Smooth muscle cell (in vitro differentiated cells): ENCODE results near the gene MNT. TPM values are rescaled to one million over a fixed set of nuclear protein-coding genes. Genes with fewer than 3 reads are reported as not detected.

Experiments
- DNase-seq: peaks from one replicate; lab custom pipeline; 2025; ENCODE audit not compliant: unreplicated experiment; lab: John Stamatoyannopoulos, UW
- H2AFZ ChIP-seq: fragments of 200-600 bp; sonication (generic); 2 replicates; pipeline ENCODE4 v1.6.0; 2016; ENCODE audit warnings: antibody characterized with exemption, low read depth, mild to moderate bottlenecking
- H3F3A ChIP-seq: fragments of 200-600 bp; sonication (generic); 2 replicates; pipeline ENCODE4 v1.6.0; 2017; ENCODE audit warnings: antibody characterized with exemption, low read depth
- H3K27ac ChIP-seq: fragments of 200-600 bp; sonication (generic); 2 replicates; pipeline ENCODE4 v1.5.1; 2016; ENCODE audit warnings: low read depth, mild to moderate bottlenecking
- H3K27me3 ChIP-seq: fragments of 200-600 bp; sonication (generic); 2 replicates; pipeline ENCODE4 v1.6.1; 2016; ENCODE audit warnings: low read depth, mild to moderate bottlenecking
- H3K36me3 ChIP-seq: fragments of 200-600 bp; sonication (generic); 2 replicates; pipeline ENCODE4 v1.5.1; 2016; ENCODE audit warnings: low read depth
- H3K4me1 ChIP-seq: fragments of 200-600 bp; sonication (generic); 2 replicates; pipeline ENCODE4 v1.5.1; 2016; ENCODE audit warnings: low read depth
- H3K4me2 ChIP-seq: fragments of 200-600 bp; sonication (generic); 2 replicates; pipeline ENCODE4 v1.6.0; 2016; ENCODE audit warnings: mild to moderate bottlenecking
- H3K4me3 ChIP-seq: fragments of 200-600 bp; sonication (generic); 2 replicates; pipeline ENCODE4 v1.5.1; 2016; ENCODE audit warnings: mild to moderate bottlenecking
- H3K79me2 ChIP-seq: fragments of 200-600 bp; sonication (generic); 2 replicates; pipeline ENCODE4 v1.6.0; 2016; ENCODE audit warnings: low read depth, mild to moderate bottlenecking
- H3K9ac ChIP-seq: fragments of 200-600 bp; sonication (generic); 2 replicates; pipeline ENCODE4 v1.6.0; 2016; ENCODE audit warnings: low read depth
- H3K9me3 ChIP-seq: fragments of 200-600 bp; sonication (generic); replicated peaks from 2 replicates; pipeline ENCODE4 v1.5.1; 2016; ENCODE audit warnings: low read depth
- H4K20me1 ChIP-seq: fragments of 200-600 bp; sonication (generic); 2 replicates; pipeline ENCODE4 v1.6.0; 2016; ENCODE audit warnings: low read depth
- WGBS: methylation state at CpG from one replicate; pipeline ENCODE4 v1.1.7; 2016; ENCODE audit warnings: low lambda C conversion rate; 5-methylcytosine and 5-hydroxymethylcytosine counted together
- polyA plus RNA-seq: library from polyadenylated mRNA; unstranded; fragments of >200 nt; fragmentation: Nextera tagmentation; extraction: Ambion mirVana; gene quantifications from 2 replicates; pipeline ENCODE4 v1.2.1, GENCODE V29; 2016
- total RNA-seq: library from RNA; depleted of rRNA; stranded (reverse); fragments of >200 nt; gene quantifications from 2 replicates; pipeline ENCODE4 v1.2.3, GENCODE V29; 2014
- TF ChIP-seq, protein P1 (sequence below): fragments of 200-600 bp; sonication (generic); IDR thresholded peaks from 2 replicates; pipeline ENCODE4 v1.5.1; 2017; ENCODE audit warnings: borderline replicate concordance, mild to moderate bottlenecking, antibody characterized with exemption; ENCODE audit not compliant: insufficient read depth, poor library complexity, severe bottlenecking

Gene MNT
- total and polyA plus RNA-seq, 2 experiments from 2014 or later, result 5.7 to 12.8 TPM

DNA sequence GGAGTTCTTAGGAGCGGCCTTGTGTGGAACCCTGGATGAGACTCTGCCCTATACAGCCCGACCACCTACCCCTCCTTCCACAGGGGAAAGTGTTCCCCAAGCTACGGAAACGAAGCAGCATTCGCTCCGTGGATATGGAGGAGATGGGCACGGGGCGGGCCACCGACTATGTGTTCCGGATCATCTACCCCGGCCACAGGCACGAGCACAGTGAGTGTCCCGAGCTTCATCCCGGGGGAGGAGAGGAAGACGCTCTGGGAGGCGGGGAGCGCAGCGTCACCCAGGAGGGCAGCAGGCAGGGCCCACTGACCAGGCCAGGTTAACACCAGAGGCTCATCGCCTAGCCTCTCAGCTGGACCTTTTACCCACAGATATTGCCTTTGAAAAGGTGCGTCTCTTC is 35.7 kb downstream of the MNT start:
- H3K36me3 ChIP-seq, result no peaks in the 10 kb centered on the region
- no peaks in the 10 kb centered on the region for H3K9me3 ChIP-seq
- no peak for DNase-seq
- H3K4me1 ChIP-seq, result no peaks in the 10 kb centered on the region
- no peak overlapping the region for H3K27ac ChIP-seq
- H3K79me2 ChIP-seq, result no peaks in the 10 kb centered on the region
- no peak overlapping the region for H3K4me2 ChIP-seq
- H3F3A ChIP-seq, result no peaks in the 10 kb centered on the region
- H3K27me3 ChIP-seq, result no peaks in the 10 kb centered on the region
- no peaks in the 10 kb centered on the region for H4K20me1 ChIP-seq
- TF ChIP-seq, protein P1, sequence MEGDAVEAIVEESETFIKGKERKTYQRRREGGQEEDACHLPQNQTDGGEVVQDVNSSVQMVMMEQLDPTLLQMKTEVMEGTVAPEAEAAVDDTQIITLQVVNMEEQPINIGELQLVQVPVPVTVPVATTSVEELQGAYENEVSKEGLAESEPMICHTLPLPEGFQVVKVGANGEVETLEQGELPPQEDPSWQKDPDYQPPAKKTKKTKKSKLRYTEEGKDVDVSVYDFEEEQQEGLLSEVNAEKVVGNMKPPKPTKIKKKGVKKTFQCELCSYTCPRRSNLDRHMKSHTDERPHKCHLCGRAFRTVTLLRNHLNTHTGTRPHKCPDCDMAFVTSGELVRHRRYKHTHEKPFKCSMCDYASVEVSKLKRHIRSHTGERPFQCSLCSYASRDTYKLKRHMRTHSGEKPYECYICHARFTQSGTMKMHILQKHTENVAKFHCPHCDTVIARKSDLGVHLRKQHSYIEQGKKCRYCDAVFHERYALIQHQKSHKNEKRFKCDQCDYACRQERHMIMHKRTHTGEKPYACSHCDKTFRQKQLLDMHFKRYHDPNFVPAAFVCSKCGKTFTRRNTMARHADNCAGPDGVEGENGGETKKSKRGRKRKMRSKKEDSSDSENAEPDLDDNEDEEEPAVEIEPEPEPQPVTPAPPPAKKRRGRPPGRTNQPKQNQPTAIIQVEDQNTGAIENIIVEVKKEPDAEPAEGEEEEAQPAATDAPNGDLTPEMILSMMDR, result no peak
- no peak overlapping the region for H3K9ac ChIP-seq
- no peak overlapping the region for H3K4me3 ChIP-seq
- WGBS, result 95% methylated on average over 20 of the region's 20 CpGs
- H2AFZ ChIP-seq, result no peak overlapping the region

DNA sequence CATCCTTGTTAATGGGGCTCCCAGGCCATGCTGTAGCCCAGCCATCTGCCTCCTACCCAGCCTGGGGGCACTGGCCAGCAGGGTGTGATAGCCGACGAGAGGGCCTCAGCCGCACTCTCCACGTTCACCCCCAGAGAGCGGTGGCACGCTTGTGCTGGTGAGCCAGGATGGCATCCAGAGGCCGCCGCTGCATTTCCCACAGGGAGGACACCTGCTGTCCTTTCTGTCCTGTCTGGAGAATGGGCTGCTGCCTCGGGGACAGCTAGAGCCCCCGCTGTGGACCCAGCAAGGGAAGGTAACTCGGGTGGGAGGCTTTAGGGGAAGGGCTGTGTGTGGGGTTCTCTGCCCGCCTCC is 36.1 kb downstream of the MNT start:
- no peak overlapping the region for H3K27ac ChIP-seq
- no peaks in the 10 kb centered on the region for H3K36me3 ChIP-seq
- H3K4me1 ChIP-seq, result no peaks in the 10 kb centered on the region
- no peaks in the 10 kb centered on the region for H3K9me3 ChIP-seq
- no peak overlapping the region for H3K4me2 ChIP-seq
- H3K27me3 ChIP-seq, result no peaks in the 10 kb centered on the region
- TF ChIP-seq, protein P1, result no peak
- DNase-seq, result no peak
- no peak overlapping the region for H3K9ac ChIP-seq
- no peak overlapping the region for H3K4me3 ChIP-seq
- no peak overlapping the region for H2AFZ ChIP-seq
- H4K20me1 ChIP-seq, result no peaks in the 10 kb centered on the region
- 97% methylated on average over 12 of the region's 12 CpGs for WGBS
- H3F3A ChIP-seq, result no peaks in the 10 kb centered on the region
- H3K79me2 ChIP-seq, result no peaks in the 10 kb centered on the region

DNA sequence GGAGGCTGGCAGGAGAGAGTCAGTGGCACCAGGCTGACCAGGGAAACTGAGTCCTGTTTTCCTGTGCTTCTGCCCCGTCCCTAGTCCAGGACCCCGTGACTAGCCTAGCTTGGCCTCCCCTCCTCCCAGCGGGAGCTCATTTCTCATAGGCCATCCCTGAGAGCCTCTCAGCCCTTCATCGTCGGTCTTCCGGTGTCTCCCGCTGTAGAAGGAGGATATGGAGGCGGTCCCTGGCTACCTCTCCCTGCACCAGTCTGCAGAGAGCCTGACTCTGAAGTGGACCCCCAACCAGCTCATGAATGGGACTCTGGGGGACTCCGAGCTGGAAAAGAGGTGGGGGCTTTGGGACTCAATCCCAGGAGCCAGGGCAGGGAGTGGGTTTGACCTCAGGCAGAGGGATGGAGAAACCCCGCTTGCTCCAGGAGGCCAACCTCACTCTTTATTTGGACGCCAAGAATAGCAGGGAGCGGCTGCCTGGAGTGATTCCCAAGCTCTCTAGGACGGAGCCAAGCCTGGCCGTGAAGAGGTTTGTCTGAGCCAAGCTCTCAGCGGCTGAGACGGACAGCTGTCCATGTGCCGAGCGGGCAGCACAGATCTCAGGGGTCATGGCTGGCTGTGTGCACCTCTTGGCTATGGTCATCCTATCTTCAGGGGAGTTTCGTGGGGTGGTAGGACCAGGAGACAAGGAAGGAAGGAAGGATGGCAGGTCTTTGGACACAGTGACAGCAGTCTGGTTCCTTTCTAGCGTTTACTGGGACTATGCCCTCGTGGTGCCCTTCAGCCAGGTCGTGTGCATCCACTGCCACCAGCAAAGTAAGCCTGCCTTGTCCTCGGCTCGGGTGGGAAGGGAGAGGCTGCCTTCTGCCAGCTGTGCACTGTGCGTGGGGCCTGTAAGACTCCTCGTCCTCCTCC is 36.8 kb downstream of the MNT start:
- no peak overlapping the region for H3K4me3 ChIP-seq
- no peak overlapping the region for H3K27ac ChIP-seq
- H3K9me3 ChIP-seq, result no peaks in the 10 kb centered on the region
- H4K20me1 ChIP-seq, result no peaks in the 10 kb centered on the region
- DNase-seq, result no peak
- no peaks in the 10 kb centered on the region for H3K27me3 ChIP-seq
- no peak overlapping the region for H3K9ac ChIP-seq
- TF ChIP-seq, protein P1, result no peak
- no peaks in the 10 kb centered on the region for H3K36me3 ChIP-seq
- no peaks in the 10 kb centered on the region for H3K79me2 ChIP-seq
- no peaks in the 10 kb centered on the region for H3F3A ChIP-seq
- no peak overlapping the region for H2AFZ ChIP-seq
- no peaks in the 10 kb centered on the region for H3K4me1 ChIP-seq
- 97% methylated on average over 26 of the region's 26 CpGs for WGBS
- H3K4me2 ChIP-seq, result no peak overlapping the region

DNA sequence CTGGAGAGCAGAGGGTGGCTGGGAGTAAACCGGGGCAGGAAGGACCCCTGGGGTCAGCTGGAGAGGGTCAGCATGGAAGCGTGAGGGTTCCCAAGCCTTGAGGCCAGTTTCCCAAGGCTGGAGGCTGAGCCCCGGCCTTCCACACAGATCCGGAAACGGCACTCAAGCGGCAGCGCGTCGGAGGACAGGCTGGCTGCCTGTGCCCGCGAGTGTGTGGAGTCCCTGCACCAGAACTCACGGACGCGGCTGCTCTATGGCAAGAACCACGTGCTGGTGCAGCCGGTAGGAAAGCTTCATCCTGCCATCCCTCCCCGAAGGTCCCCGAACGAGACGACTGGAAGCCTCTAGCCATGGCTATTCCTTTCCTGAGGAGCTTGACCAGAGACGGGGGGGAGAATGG is 37.5 kb downstream of the MNT start:
- Histone ChIP-seq H3F3A (no peaks in the 10 kb centered on the region), H4K20me1 (no peaks in the 10 kb centered on the region), H3K36me3 (no peaks in the 10 kb centered on the region), H3K4me1 (no peaks in the 10 kb centered on the region), H2AFZ (no peak overlapping the region), H3K4me3 (no peak overlapping the region), H3K4me2 (no peak overlapping the region), H3K79me2 (no peaks in the 10 kb centered on the region), H3K9me3 (no peaks in the 10 kb centered on the region), H3K27ac (no peak overlapping the region), H3K27me3 (no peaks in the 10 kb centered on the region), H3K9ac (no peak overlapping the region)
- TF ChIP-seq, protein P1, result no peak
- no peak for DNase-seq
- 94% methylated on average over 21 of the region's 21 CpGs for WGBS
